ENCODE data around the gene RARG.

The RARG gene

DNA sequence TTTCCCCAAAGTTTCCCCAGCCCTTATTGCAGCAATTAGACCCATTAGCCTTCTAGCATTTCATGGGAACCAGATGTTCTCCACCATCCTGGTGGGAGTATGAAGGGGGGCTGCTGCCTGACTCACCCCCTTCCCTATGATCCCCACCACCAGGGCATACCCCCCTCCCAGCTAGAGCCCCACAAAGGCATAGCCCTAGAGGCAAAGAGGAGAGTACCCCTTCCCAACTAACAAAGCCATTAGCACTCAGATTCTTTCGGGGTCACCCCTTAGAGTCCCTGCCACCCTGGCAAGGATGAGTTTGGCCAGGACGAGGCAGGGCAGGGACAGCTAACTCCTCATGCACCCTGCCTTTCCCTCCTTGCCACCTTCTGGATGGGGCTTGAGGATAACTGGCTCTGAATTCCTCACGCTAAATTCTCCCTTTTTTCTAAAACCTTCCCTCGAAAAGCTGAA, 9.2 kb downstream of the RARG start:
- DNase-seq: no peak

DNA sequence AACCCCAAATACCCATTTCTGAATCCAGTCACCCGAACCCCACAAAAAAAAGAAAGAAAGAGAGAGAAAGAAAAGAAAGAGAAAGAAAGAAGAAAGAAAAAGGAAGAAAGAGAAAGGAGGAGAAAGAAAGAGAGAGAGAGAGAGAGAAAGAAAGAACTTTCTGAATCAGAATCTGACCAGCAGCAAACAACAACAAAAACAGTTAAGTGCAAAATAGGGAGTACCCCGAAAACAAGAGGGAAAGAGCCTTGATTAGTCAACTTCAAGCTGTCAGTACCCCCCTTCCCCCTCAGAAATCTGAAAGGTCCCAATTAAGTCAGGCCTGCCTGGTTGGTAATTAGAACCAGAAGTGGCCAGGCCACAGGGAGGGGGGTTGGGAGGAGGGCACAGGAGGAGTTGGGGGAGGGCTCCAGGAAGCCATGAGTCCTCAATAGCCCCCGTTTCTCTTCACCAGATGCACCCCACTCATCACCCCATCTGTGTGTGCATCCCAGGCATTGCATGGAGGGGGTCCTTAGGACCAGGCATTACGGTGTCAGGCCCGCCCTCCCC, 9.8 kb downstream of the RARG start:
- DNase-seq: no peak

GRCh38 chr12:53221203-53222080, 10.6 kb downstream of the RARG start:
- peak; percentile 81 for DNase-seq

- peak; percentile 99 for DNase-seq
These were observed 11.3 kb downstream of the RARG start for GRCh38 chr12:53220694-53221202.

GRCh38 chr12:53219956-53220693, 11.9 kb downstream of the RARG start:
- peak; percentile 90 for DNase-seq

DNA sequence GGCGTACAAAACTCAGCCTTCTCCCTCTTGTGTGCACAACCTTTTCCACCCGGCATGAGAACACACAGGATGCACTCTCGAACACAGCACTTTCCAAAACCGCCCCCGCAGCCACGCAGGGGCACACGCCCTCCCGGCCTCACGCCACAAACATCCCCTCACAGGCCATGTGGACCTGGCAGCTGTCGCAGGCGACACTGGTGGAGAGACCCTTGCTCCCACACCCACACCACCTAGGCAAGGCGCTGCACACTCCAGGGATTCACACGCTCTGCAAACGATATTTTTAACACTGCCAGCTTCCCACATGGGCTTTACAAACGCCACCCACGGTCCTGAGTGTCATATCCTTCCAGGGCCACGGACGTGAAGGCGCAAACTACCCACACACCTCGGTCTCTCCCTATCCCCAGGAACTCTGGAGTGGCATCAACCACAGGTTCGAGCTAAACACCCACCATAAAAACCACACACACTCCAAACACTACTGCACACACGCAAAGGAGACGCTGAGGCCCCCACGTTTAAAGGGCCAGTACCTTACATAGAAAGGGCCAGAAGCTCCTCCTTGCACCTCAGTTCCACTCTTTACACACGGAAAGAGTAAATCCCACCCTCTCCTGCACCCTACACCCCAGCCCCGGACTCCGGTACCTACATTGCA, 12.6 kb downstream of the RARG start:
- DNase-seq: peak; percentile 82

DNA sequence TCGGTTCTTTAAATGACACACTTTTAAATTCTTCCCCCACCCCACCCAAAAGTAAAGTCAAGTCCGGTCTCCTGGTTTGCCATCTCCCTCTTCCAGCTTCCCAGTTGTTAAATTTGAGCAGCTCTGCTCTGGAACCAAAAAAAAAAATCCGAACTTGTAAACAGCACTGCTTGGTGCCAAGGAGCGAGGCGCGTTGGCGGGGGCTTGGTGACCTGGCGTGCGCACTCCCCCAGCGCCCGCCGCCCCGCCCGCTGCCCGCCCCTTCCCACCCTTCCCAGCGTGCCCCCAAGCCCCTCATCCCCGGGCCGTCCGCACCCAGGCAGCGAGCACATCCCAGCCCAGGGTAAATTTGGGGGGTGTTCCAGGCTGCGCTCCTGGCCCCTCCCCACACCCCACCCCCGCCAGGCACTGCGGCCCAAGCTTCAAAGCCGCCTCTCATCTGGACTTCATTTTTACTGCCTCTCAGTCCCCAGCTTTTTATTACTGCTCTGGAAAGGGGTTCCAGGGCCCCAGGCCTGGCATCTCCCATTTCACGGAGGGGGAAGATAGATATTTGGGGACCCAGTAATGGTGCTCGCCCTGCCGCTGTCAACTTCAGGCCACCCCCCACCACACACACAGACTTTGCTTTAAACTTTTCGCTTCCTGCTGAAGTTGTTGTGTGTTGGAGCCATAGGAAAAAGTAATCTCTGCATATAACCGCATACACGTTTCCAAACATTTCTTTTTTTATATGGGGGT, 13.3 kb downstream of the RARG start:
- DNase-seq: no peak

DNA sequence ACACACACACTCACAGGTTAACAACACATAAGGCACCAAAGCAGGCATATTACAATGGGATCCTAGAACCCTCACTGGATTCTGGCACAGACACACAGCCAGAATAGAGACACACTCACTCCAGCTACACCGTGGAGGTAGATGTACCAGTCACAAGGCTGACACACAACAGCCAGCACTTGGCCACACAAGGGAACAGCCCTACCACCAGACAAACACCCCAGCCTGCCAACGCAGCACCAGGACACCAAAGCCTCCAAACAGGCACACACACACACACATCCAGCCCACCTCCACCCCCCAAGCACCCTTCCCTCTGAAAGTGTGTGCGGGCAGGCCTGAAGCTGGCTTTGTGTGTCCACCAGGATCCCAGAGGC, 14.1 kb downstream of the RARG start:
- DNase-seq: no peak

DNA sequence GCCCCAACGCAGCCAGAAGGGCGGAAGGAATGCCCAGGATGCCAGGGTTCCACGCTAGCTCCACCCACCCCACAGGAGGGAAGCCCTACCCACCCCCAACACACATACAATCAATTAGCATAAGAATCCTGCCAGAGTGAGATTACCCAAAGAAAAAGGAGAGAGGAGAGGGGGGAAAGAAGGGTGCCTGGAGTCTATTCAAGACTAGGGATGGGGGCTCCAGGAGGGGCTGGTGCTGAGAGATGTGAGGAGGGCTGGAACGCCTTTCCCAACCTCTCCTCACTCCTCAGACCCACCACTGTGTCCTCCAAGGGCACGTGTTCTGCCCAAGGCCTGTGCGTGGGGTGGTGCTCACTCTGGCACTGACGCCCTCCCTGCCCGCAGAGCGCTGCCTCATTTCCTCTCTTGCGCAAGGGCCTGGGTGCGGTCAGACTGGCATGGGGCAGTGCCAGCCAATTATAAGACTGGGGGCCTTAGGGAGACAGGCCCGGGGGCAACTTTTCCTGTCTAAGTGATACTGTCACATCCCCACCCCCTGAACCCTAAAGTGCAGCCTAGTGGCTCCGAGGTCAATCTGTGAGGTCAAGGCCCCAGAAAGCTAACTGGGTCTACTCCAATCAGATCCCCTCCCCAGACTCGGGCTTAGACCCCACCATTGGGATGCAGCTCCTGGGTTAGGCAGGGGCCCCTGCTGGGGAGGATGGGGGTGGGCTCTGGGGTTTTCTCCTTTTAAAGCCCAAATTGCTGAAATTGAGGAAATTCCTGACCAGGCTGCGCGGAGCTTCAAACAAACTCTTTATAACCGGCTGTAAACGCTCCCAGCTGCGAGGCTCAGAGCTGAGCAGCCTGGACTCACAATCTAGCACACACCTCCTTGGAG, 14.7 kb downstream of the RARG start:
- peak; percentile 73 for DNase-seq

DNA sequence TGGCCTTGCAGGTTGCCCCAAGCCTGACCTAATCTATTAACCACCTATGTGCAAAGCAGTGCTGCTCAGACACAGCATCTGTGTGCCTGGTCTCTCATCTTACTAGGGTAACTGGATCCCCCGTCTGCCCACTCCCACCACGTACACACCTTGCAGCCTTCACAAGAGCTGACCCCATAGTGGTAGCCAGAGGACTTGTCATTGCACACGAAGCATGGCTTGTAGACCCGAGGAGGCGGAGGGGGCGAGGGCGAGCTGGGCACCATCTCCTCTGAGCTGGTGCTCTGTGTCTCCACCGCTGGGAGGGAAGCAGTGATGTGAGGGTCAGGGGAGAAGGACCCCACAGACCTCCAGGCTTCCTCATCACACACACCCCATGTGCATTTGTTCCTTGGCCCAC, 16.5 kb downstream of the RARG start:
- DNase-seq: no peak

- DNase-seq: no peak
These were observed 17.1 kb downstream of the RARG start for GRCh38 chr12:53214687-53215455.

GRCh38 chr12:53214221-53214620, 17.8 kb downstream of the RARG start:
- no peak for DNase-seq

GRCh38 chr12:53213348-53213747, 18.7 kb downstream of the RARG start:
- peak; percentile 95 for DNase-seq

DNA sequence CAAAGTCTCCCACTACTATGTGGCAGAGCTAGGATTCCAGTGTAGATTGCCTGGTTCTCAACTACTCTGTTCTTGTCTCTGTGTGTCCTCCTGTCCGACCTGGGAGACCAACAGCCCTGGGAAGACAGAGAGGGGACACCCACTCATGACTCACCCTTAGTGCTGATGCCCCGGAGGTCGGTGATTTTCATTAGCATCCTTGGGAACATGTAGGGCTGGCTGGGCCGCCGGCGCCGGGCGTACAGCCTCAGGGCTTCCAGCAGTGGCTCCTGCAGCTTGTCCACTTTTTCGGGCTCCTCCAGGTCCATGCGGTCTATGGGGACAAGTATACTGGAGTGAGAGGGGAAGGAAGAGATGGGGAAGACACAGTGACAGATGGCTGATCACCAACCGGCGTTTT, 19.1 kb downstream of the RARG start:
- DNase-seq: no peak

GRCh38 chr12:53211476-53212381, 20.3 kb downstream of the RARG start:
- no peak for DNase-seq

DNA sequence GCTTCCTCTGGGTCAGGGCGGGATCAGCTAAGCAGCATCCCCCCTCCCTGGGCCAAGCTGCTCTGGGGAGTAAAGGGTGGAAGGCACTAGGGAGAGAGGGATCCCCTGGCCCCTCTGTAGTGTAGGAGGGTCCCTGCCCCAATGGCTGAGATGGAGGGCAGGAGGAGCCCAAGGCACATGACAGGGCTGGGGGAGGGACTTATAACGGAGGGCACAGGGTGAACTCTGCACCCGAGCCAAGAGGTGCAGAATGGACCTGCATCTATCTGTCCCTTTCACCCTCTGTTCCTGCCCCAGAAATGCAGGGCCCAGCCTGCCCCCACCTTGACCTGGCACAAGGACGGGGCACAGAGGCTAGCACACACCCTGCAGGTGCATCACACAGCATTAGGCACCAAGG, 21.2 kb downstream of the RARG start:
- DNase-seq: no peak

DNA sequence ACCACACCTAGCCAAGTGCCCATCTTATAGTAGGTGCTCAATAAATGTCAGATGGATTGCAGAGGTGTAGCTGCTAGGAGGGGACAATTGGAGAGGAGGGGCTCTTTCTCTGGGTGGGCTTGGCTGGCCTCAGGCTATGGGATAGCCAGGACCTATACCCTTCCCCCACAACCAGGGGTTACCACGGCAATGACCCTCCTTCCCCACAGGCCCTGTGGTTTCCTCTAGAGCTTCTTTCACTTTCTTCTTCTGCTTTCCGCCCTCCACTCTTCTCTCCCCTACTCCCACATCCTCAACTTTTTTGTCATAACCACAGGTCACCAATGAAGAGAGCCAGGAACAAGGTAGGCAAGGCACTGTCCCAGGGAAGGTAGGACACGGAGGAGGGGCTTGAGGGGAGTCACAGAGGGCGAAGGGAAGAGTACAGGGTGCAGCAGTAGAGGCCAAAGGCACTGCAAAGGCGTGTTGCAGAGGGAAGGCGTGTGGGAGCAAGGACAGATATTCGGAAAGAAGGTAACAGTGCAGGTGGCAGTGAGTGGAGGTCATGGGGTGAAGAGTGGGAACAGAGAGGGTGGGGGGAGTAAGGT, 23.0 kb downstream of the RARG start:
- DNase-seq: no peak

DNA sequence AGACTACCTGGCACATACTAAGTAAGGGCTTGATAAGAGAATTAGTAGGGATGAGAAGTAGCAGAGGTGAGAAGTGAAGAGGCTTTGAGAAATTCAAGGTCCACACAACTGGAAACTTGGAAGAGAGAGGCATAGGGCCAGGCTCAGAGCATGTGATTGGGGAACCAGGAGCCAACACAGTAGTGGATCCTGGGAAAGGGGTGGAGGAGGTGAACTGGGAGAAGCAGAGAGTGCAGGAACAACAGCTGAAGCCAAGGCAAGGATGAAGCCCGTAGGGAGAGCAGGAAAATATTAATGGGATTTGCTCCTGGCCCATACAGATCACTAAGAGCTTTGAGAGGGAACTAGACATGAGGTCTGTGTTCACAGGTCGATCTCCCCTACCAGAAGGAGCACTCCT, 23.6 kb downstream of the RARG start:
- DNase-seq: no peak

GRCh38 chr12:53207042-53207441, 25.0 kb downstream of the RARG start, which contains the start of gene ITGB7:
Gene ITGB7 (minus strand): TSS chr12:53207251. CDS start chr12:53200443, 6,808 bp downstream.
- DNase-seq: no peak

Measured in 8988T (cell line).